ENCODE measurements around the gene VWA3A.

DNA sequence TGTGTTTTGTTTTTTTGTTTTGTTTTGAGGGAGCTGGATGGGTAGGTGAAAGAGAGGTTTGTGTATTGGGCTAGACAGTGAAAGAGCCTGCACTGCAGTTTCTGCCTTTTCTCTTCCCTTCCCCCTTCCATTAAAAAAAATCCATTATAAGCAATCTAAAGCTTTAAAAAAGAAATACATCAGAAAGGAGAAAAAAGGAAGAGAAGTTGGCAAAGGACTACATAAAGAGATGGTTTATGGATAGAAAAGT, 103.0 kb downstream of the VWA3A start:
- no peak for TF ChIP-seq EZH2phosphoT487 (IDR thresholded peaks at IDR 0.05; ENCODE audit: low read length)
- TF ChIP-seq, protein P1, sequence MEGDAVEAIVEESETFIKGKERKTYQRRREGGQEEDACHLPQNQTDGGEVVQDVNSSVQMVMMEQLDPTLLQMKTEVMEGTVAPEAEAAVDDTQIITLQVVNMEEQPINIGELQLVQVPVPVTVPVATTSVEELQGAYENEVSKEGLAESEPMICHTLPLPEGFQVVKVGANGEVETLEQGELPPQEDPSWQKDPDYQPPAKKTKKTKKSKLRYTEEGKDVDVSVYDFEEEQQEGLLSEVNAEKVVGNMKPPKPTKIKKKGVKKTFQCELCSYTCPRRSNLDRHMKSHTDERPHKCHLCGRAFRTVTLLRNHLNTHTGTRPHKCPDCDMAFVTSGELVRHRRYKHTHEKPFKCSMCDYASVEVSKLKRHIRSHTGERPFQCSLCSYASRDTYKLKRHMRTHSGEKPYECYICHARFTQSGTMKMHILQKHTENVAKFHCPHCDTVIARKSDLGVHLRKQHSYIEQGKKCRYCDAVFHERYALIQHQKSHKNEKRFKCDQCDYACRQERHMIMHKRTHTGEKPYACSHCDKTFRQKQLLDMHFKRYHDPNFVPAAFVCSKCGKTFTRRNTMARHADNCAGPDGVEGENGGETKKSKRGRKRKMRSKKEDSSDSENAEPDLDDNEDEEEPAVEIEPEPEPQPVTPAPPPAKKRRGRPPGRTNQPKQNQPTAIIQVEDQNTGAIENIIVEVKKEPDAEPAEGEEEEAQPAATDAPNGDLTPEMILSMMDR (IDR thresholded peaks at IDR 0.05; ENCODE audit: low read length) = no peak
- no peak for TF ChIP-seq EZH2 (optimal IDR thresholded peaks at IDR 0.05; ENCODE audit: low read depth, low read length)

Data from MM.1S (cell line).